ENCODE data around the gene SDCCAG8.

Gene SDCCAG8

DNA sequence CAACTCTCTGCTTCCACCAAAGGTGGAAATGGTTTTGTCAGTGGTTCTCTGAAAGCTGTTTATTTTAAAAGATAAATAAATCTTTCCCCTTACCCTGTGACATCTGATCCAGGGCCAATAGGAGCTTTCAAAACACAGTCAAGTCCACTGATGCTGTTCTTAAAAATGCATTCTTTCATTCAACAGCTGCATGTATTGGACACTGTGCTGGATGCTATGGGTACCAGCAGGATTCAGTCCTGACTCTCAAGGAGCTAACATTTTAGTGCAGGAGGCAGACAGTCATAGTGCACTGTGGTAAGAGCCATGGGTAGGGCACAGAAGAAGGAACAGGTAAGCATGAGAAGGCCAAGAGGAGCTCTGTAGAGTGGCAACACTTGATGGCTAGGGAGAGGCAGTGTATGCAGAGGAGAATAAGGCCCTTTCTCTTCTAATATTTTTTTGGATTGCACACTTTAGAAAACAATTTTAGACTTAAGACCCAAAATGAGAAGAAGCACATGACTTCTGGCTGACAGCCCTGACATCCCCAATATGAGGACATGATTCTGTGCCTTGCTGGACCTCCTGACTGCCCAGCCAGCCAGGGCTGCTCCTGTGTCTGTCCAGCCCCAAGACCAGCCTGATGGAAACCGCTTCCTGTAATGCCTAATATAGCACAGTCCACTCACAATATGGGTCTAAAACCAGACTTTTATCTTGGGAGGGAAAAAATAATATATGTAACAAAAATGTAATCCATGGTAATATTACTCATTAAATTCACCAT lies 207.3 kb downstream of the SDCCAG8 start:
- no peak overlapping the region for H3K27ac Mint-ChIP-seq
- no peaks in the 10 kb centered on the region for H3K9me3 Mint-ChIP-seq
- peaks cover 9% of the 10 kb centered on the region for H3K4me1 Mint-ChIP-seq (ENCODE audit: low read depth)
- no peaks in the 10 kb centered on the region for H3K27me3 Mint-ChIP-seq
- peaks cover 11% of the 10 kb centered on the region for H3K36me3 Mint-ChIP-seq (ENCODE audit: low read depth)
- no peak overlapping the region for H3K4me3 Mint-ChIP-seq

- H3K4me3 Mint-ChIP-seq = no peak overlapping the region
- no peak overlapping the region for H3K27ac Mint-ChIP-seq
- H3K27me3 Mint-ChIP-seq = no peaks in the 10 kb centered on the region
- no peaks in the 10 kb centered on the region for H3K4me1 Mint-ChIP-seq (ENCODE audit: low read depth)
- no peaks in the 10 kb centered on the region for H3K9me3 Mint-ChIP-seq
- H3K36me3 Mint-ChIP-seq (ENCODE audit: low read depth) = peaks cover 14% of the 10 kb centered on the region
Measured at GRCh38 chr1:243465081-243465480, 209.2 kb downstream of the SDCCAG8 start.

DNA sequence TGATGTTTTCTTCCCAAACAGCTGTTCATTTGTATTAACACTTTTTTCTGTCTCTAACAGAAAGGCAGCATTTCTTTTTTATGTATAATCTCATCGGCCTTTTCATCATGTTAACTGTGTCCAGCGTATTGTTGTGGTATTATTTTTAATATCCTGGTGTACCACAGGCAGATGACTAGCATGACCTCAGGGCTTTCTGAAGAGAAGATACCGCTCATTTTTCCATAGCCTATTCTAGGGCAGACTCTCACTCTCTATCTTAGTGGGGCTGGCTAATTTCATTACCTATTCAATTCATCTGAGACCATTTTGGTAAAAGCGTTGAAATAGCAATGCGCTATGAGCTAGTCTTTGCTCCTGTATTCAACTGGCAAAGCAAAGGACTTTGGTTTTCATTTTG lies 209.9 kb downstream of the SDCCAG8 start:
- no peaks in the 10 kb centered on the region for H3K27me3 Mint-ChIP-seq
- H3K36me3 Mint-ChIP-seq (ENCODE audit: low read depth) = peaks cover 13% of the 10 kb centered on the region
- H3K4me3 Mint-ChIP-seq = no peak overlapping the region
- H3K9me3 Mint-ChIP-seq = no peaks in the 10 kb centered on the region
- no peaks in the 10 kb centered on the region for H3K4me1 Mint-ChIP-seq (ENCODE audit: low read depth)
- H3K27ac Mint-ChIP-seq = no peak overlapping the region

DNA sequence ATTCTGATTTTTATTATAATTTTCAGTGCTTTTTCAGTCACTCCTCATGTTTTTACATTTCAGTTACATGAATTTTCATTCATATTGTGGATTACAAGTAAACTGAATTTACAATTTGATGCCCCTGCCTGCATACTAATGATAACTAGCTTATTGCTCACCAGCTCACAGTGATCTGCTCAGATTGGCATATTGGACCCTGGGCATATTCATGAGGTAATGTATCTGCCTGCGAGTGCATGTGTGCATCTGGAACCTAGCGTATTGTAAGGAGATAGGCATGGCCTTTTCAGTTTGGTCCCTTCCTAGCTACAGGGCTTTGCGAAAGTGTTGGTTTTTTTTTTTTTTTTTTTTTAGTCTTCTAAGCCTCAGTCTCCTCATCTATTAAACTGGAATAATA lies 213.7 kb downstream of the SDCCAG8 start:
- H3K9me3 Mint-ChIP-seq = no peaks in the 10 kb centered on the region
- peaks cover 9% of the 10 kb centered on the region for H3K4me1 Mint-ChIP-seq (ENCODE audit: low read depth)
- peaks cover 3% of the 10 kb centered on the region for H3K36me3 Mint-ChIP-seq (ENCODE audit: low read depth)
- H3K27me3 Mint-ChIP-seq = no peaks in the 10 kb centered on the region
- H3K27ac Mint-ChIP-seq = no peak overlapping the region
- no peak overlapping the region for H3K4me3 Mint-ChIP-seq

- Mint-ChIP-seq H3K9me3 (no peaks in the 10 kb centered on the region), H3K4me1 (ENCODE audit: low read depth) (peaks cover 9% of the 10 kb centered on the region), H3K36me3 (ENCODE audit: low read depth) (peaks cover 3% of the 10 kb centered on the region), H3K27me3 (no peaks in the 10 kb centered on the region), H3K27ac (no peak overlapping the region), H3K4me3 (no peak overlapping the region)
Measured at GRCh38 chr1:243470502-243470901, 214.7 kb downstream of the SDCCAG8 start.

- H3K9me3 Mint-ChIP-seq = no peaks in the 10 kb centered on the region
- no peak overlapping the region for H3K4me3 Mint-ChIP-seq
- no peak overlapping the region for H3K27ac Mint-ChIP-seq
- H3K27me3 Mint-ChIP-seq = no peaks in the 10 kb centered on the region
- H3K4me1 Mint-ChIP-seq (ENCODE audit: low read depth) = peaks cover 9% of the 10 kb centered on the region
- H3K36me3 Mint-ChIP-seq (ENCODE audit: low read depth) = peaks cover 8% of the 10 kb centered on the region
Measured at GRCh38 chr1:243471026-243471685, 215.3 kb downstream of the SDCCAG8 start.

GRCh38 chr1:243471754-243472745 lies 216.2 kb downstream of the SDCCAG8 start:
- peaks cover 9% of the 10 kb centered on the region for H3K4me1 Mint-ChIP-seq (ENCODE audit: low read depth)
- H3K4me3 Mint-ChIP-seq = no peak overlapping the region
- peaks cover 8% of the 10 kb centered on the region for H3K36me3 Mint-ChIP-seq (ENCODE audit: low read depth)
- no peaks in the 10 kb centered on the region for H3K27me3 Mint-ChIP-seq
- no peak overlapping the region for H3K27ac Mint-ChIP-seq
- H3K9me3 Mint-ChIP-seq = no peaks in the 10 kb centered on the region

- Mint-ChIP-seq H3K4me1 (ENCODE audit: low read depth) (peaks cover 9% of the 10 kb centered on the region), H3K4me3 (peak overlapping the region; percentile 83), H3K27ac (peak overlapping the region; percentile 76), H3K36me3 (ENCODE audit: low read depth) (peaks cover 8% of the 10 kb centered on the region), H3K9me3 (no peaks in the 10 kb centered on the region), H3K27me3 (no peaks in the 10 kb centered on the region)
Measured at GRCh38 chr1:243473227-243474135, 217.6 kb downstream of the SDCCAG8 start.

GRCh38 chr1:243474136-243474881 lies 218.5 kb downstream of the SDCCAG8 start:
- Mint-ChIP-seq H3K4me1 (ENCODE audit: low read depth) (peaks cover 9% of the 10 kb centered on the region), H3K9me3 (no peaks in the 10 kb centered on the region), H3K36me3 (ENCODE audit: low read depth) (peaks cover 8% of the 10 kb centered on the region), H3K27me3 (no peaks in the 10 kb centered on the region), H3K27ac (peak overlapping the region; percentile 76), H3K4me3 (peak overlapping the region; percentile 83)

DNA sequence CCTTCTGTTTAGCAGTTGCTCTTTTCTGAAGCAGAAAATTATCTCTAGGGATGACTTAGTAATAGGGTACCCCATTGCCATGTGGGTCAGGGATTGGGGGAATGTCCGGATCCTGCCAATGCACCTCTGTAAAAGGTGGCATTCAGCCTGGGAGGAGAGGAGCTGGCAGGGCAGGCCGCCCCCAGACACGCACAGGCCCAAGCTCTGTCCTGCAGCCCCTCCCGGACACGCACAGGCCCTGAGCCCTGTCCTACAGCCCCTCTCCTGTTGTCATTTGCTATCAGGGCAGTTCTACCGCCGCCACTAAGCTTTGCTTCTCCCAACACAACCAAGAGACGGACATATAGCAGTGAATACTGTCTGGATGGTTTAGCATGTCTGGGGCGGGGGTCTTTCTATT lies 219.1 kb downstream of the SDCCAG8 start:
- Mint-ChIP-seq H3K4me1 (ENCODE audit: low read depth) (peaks cover 9% of the 10 kb centered on the region), H3K36me3 (ENCODE audit: low read depth) (peaks cover 6% of the 10 kb centered on the region), H3K9me3 (no peaks in the 10 kb centered on the region), H3K27me3 (no peaks in the 10 kb centered on the region), H3K27ac (no peak overlapping the region), H3K4me3 (no peak overlapping the region)

DNA sequence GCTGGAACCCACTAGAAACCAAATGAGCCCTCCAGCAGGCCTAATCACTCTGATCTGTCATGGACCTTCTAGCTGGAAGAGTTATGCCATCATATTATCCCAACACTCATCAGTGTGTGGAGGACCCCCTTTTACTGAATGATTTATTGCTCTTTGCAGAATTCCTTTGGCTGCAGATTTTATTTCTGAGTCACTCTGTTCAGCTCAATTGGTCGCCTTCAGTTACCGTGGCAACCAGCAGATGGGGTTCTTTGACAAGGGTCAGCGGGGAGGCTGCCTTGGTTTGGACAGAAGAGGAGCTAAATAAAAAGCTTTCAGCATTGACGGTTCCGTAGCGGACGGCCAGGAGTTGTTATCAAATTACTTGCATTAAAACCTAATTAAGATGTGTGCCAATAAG lies 220.1 kb downstream of the SDCCAG8 start:
- peaks cover 5% of the 10 kb centered on the region for H3K36me3 Mint-ChIP-seq (ENCODE audit: low read depth)
- no peaks in the 10 kb centered on the region for H3K27me3 Mint-ChIP-seq
- no peak overlapping the region for H3K27ac Mint-ChIP-seq
- no peak overlapping the region for H3K4me3 Mint-ChIP-seq
- peaks cover 9% of the 10 kb centered on the region for H3K4me1 Mint-ChIP-seq (ENCODE audit: low read depth)
- H3K9me3 Mint-ChIP-seq = no peaks in the 10 kb centered on the region

DNA sequence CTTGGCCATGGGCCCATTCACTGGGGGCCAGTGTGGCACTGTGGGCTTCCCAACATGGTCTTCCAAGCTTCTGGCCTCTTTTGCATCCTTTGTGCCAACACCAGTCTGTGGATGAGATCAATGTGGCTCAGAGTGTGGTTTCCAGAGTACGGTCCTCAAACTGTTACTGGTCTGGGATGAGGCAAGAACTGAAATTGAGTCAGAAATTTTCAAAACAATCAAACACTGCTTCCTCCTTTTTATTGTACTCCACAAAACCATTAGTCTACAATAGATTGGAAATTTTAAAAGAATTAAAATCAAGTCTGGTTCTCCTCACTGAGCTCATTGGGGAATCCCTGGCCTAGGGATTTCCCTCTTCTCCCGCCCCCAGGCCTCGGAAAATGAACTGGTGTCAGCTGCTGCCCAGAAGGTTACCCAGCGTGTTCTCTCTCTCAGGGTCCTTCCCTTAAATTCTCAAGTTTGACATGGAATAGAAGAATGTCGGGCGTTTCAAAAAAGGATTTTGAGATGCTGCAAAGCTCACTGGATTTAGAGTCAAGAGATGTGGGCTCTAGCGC lies 222.0 kb downstream of the SDCCAG8 start:
- no peaks in the 10 kb centered on the region for H3K27me3 Mint-ChIP-seq
- no peak overlapping the region for H3K4me3 Mint-ChIP-seq
- H3K36me3 Mint-ChIP-seq (ENCODE audit: low read depth) = peaks cover 5% of the 10 kb centered on the region
- no peaks in the 10 kb centered on the region for H3K9me3 Mint-ChIP-seq
- no peak overlapping the region for H3K27ac Mint-ChIP-seq
- peaks cover 23% of the 10 kb centered on the region for H3K4me1 Mint-ChIP-seq (ENCODE audit: low read depth)

DNA sequence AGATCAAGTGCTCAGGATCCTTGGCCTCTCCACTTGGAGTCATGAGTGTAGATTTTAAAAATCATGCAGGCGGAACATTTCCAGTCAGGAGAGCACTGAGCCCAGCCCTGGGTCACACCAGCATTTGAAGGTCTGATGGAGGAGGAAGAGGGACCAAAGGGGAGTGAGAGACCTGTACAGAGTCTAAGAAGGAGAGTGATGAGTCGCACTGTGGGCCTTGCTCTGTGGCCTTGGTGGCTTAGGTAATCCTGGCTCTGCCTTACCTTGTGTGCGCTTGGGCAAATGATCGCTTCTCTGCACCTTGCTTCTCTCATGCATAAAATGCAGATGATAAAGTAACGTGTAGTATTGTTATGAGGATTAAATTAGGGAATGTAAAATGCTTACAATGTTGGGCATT lies 225.3 kb downstream of the SDCCAG8 start:
- Mint-ChIP-seq H3K4me3 (no peak overlapping the region), H3K36me3 (ENCODE audit: low read depth) (peaks cover 1% of the 10 kb centered on the region), H3K27ac (no peak overlapping the region), H3K27me3 (no peaks in the 10 kb centered on the region), H3K4me1 (ENCODE audit: low read depth) (peaks cover 21% of the 10 kb centered on the region), H3K9me3 (no peaks in the 10 kb centered on the region)
